Adrenal gland (tissue), 12 donors: Measurements from ENCODE around the gene ATP4A. TPM values are rescaled to one million over a fixed set of nuclear protein-coding genes. Genes with fewer than 3 reads are reported as not detected.

ENCODE experiments used
- DNase-seq, 7 donors: peaks; one replicate each; pipeline ENCODE4 v3.0.0-alpha.2; 2019 to 2020
- H3K27ac ChIP-seq, 5 donors: fragments of 200-600 bp; sonication (generic) in 4 of 5; 1 replicate in 3 of 5; 2 replicates in 2 of 5; pipeline versions ENCODE4 v1.5.1 to v1.8.0; 2016 to 2020; ENCODE audit warnings: mild to moderate bottlenecking in 1 of 5
- H3K27me3 ChIP-seq: fragments of 200-600 bp; 2 replicates; pipeline ENCODE4 v1.8.0; 2021
- H3K36me3 ChIP-seq, 2 donors: fragments of 200-600 bp; replicated peaks in 1 of 2; 1 replicate in 1 of 2; 2 replicates in 1 of 2; pipeline versions ENCODE4 v1.5.1 to v1.8.0; 2018 to 2022
- H3K4me1 ChIP-seq, 2 donors: fragments of 200-600 bp; replicated peaks in 1 of 2; 1 replicate in 1 of 2; 2 replicates in 1 of 2; pipeline versions ENCODE4 v1.5.1 to v1.8.0; 2018 to 2021
- H3K4me3 ChIP-seq, 4 donors: fragments of 200-600 bp; sonication (generic) in 3 of 4; one replicate each; pipeline ENCODE4 v1.5.1; 2016 to 2018
- H3K9me3 ChIP-seq, 3 donors: fragments of 200-600 bp; sonication (generic) in 1 of 3; replicated peaks in 1 of 3; 1 replicate in 2 of 3; 2 replicates in 1 of 3; pipeline versions ENCODE4 v1.5.1 to v1.8.0; 2016 to 2021
- POLR2A ChIP-seq, 2 donors: fragments of 450-650 bp; IDR thresholded peaks; one replicate each; pipeline ENCODE4 v1.6.1; 2017; ENCODE audit warnings: antibody characterized with exemption in 2 of 2, mild to moderate bottlenecking in 2 of 2, moderate library complexity in 1 of 2
- WGBS, 4 donors: extraction: QIAGEN DNeasy Blood & Tissue Kit in 2 of 4; methylation state at CpG; one replicate each; pipeline versions ENCODE4 v1.1.5 to v1.1.7; 2013 to 2017; 5-methylcytosine and 5-hydroxymethylcytosine counted together
- intact Hi-C, 2 donors: fragments of 100-400 bp; cut with DNase I; formaldehyde crosslinking; loops; one replicate each; pipeline versions ENCODE4 v1.14.1 to v1.15.0; 2022 to 2023
- polyA plus RNA-seq, 3 donors: library from polyadenylated mRNA; stranded (reverse); fragments of 200-250 nt in 2 of 3; fragments of 350-450 nt in 1 of 3; fragmentation: Illumina TruSeq in 1 of 3; extraction: RNeasy Lipid Tissue Mini Kit (QIAGEN cat#74804) in 1 of 3; gene quantifications; one replicate each; pipeline ENCODE4 v1.2.3, GENCODE V29; 2013 to 2014
- total RNA-seq, 9 donors: library from RNA; depleted of rRNA in 4 of 9; stranded (reverse); fragments of >200 nt in 4 of 9; fragments of 120-200 nt in 1 of 9; fragmentation: NEBNext Ultra II Directional in 1 of 9; extraction: Animal tissue kit (Norgen Biotek cat#: 25700) in 1 of 9; gene quantifications; one replicate each; pipeline versions ENCODE4 v1.1.0 to v1.2.4, GENCODE V29; 2013 to 2023
- TF ChIP-seq, protein P1 (sequence below), 6 experiments: fragments of 450-650 bp in 4 of 6; fragments of 200-600 bp in 2 of 6; sonication (generic) in 1 of 6; IDR thresholded peaks; 1 replicate in 5 of 6; 2 replicates in 1 of 6; pipeline versions ENCODE4 v1.5.1 to v1.8.0; 2016 to 2021; ENCODE audit warnings: antibody characterized with exemption in 6 of 6, mild to moderate bottlenecking in 2 of 6, moderate library complexity in 1 of 6
- donor health status: healthy with polysubstance abuse.
- donor health status: Bipolar disorder and iron deficiency.
- donor health status: DM: yes; HTN: yes; CAD: no.
- donor health status: DM: no; HTN: no; CAD: no.
- donor health status: DM: no; HTN: no; CAD: no.
- donor health status: DM: yes; HTN: yes; CAD: no.

Gene ATP4A
- total and polyA plus RNA-seq, 12 donors, result 2.2 to 63.5 (median 7.5) TPM

DNA sequence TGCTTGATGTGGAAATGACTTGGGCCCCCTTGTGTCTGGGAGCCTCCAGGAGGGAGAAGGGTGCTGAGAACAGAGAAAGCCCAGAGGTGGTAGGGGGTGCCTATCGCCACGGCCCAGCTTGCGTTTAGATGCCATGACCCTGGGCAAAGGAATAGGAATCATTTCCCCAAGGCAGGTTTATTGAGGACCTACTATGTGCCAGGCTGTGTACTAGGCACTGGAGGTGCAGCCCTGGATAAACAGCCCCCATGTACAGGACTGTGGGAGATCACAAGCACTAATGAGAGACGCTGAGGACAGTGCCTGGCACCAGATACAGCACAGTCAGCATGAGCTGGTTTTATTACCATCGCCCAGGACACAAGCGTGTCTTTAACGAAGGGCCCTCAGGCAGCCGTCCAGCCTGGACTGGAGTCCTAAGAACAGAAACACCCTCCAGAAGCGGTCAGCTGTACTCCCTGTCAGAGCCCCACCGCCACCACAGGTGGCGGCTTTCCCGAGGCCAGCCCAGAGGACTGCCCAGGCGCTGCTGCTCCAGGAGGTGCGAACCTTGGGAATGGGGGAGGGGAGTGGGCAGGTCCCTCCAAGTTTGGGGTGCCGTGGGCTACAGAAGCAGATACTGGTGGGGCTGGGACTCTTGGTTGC lies 13.5 kb downstream of the ATP4A start:
- peak overlapping the region in 1 of 5 donors; percentile 55 for H3K27ac ChIP-seq
- WGBS, 4 donors, result 76 to 80% (median 78%) methylated on average over 6 to 15 of the region's 15 CpGs
- H3K4me1 ChIP-seq, result peaks cover 13 to 18% of the 10 kb centered on the region in 2 donors
- H3K36me3 ChIP-seq, result peaks cover 0 to 9% of the 10 kb centered on the region in 2 donors
- no peaks in the 10 kb centered on the region for H3K27me3 ChIP-seq
- peak in 2 of 7 donors; percentile 61 to 63 for DNase-seq
- TF ChIP-seq, protein P1, sequence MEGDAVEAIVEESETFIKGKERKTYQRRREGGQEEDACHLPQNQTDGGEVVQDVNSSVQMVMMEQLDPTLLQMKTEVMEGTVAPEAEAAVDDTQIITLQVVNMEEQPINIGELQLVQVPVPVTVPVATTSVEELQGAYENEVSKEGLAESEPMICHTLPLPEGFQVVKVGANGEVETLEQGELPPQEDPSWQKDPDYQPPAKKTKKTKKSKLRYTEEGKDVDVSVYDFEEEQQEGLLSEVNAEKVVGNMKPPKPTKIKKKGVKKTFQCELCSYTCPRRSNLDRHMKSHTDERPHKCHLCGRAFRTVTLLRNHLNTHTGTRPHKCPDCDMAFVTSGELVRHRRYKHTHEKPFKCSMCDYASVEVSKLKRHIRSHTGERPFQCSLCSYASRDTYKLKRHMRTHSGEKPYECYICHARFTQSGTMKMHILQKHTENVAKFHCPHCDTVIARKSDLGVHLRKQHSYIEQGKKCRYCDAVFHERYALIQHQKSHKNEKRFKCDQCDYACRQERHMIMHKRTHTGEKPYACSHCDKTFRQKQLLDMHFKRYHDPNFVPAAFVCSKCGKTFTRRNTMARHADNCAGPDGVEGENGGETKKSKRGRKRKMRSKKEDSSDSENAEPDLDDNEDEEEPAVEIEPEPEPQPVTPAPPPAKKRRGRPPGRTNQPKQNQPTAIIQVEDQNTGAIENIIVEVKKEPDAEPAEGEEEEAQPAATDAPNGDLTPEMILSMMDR (IDR thresholded peaks at IDR 0.05), result no peak
- TF ChIP-seq POLR2A (IDR thresholded peaks at IDR 0.05), result no peak
- no peak overlapping the region for H3K4me3 ChIP-seq
- no peaks in the 10 kb centered on the region for H3K9me3 ChIP-seq
- intact Hi-C loops, result loop anchor here (2.0 to 10.0 kb wide), 3 partner anchors 43 to 165 kb away; partner anchors contain the start of gene KMT2B (in 1 of the 2)

DNA sequence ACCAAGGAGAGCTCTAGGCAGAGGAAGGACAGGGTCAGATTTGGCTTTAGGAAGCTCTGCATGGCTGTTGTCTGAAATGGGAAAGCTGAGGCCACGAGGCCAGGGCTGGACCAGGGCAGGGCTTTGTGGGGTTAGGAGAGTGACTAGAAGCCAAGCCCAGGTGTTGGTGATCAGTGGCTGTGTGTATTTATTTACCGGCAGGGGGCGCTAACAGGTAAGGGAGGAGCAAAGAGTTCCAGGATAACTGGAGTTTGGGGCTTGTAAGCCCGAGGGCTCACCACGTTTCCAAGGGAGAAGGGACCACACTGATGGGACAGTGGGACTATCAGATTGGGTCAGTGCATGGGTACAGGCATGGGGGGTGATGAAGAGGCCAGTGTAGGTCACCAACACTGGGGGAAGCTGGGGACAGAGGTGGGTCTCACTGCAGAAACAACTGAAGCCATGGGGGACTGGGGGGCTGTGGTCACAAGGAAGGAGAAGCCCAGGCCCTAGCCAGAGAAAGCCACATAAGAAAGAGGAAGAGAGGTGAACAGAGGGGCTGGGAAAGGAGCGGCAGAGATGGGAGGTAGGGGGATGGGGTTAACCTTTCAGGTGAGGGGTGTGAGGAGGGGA lies 14.2 kb downstream of the ATP4A start:
- intact Hi-C loops, result loop anchor here (2.0 to 10.0 kb wide), 3 partner anchors 44 to 166 kb away; partner anchors contain the start of gene KMT2B (in 1 of the 2)
- H3K27me3 ChIP-seq, result no peaks in the 10 kb centered on the region
- no peak overlapping the region for H3K27ac ChIP-seq
- WGBS, 4 donors, result 19 to 27% (median 21%) methylated on average over 6 of the region's 6 CpGs
- H3K36me3 ChIP-seq, result peaks cover 0 to 9% of the 10 kb centered on the region in 2 donors
- no peak overlapping the region for H3K4me3 ChIP-seq
- H3K9me3 ChIP-seq, result no peaks in the 10 kb centered on the region
- TF ChIP-seq, protein P1 (IDR thresholded peaks at IDR 0.05), result peak; percentile 72 to 89 (median 77)
- no peak for TF ChIP-seq POLR2A (IDR thresholded peaks at IDR 0.05)
- H3K4me1 ChIP-seq, result peaks cover 19 to 23% of the 10 kb centered on the region in 2 donors
- DNase-seq, result peak; percentile 53 to 79 (median 71)

DNA sequence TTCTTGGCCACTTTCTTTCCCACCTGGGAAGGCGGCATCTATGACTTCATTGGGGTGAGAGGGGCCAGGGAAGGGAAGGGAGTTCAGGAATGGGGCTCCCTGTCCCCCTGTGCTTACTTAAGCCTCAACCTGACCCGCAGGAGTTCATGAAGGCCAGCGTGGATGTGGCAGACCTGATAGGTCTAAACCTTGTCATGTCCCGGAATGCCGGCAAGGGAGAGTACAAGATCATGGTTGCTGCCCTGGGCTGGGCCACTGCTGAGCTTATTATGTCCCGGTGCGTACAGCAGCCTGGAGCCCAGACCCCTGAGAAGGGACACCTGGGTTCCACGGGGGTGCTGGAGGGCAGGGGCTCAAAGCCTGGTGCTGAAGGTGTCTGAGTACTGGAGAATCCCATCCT lies 16.9 kb downstream of the ATP4A start:
- peaks cover 11 to 17% of the 10 kb centered on the region in 2 donors for H3K4me1 ChIP-seq
- H3K27me3 ChIP-seq, result no peaks in the 10 kb centered on the region
- intact Hi-C loops, result loop anchor here (5.0 to 10.0 kb wide), 2 partner anchors 51 to 168 kb away; partner anchors contain the start of gene KMT2B (in 1 of the 2)
- H3K27ac ChIP-seq, result no peak overlapping the region
- no peaks in the 10 kb centered on the region for H3K9me3 ChIP-seq
- DNase-seq, result no peak
- H3K36me3 ChIP-seq, result peaks cover 0 to 9% of the 10 kb centered on the region in 2 donors
- H3K4me3 ChIP-seq, result peak overlapping the region in 1 of 4 donors; percentile 86
- 71 to 86% (median 77%) methylated on average over 5 to 8 of the region's 8 CpGs for WGBS, 4 donors
- no peak for TF ChIP-seq POLR2A (IDR thresholded peaks at IDR 0.05)
- TF ChIP-seq, protein P1 (IDR thresholded peaks at IDR 0.05), result no peak

DNA sequence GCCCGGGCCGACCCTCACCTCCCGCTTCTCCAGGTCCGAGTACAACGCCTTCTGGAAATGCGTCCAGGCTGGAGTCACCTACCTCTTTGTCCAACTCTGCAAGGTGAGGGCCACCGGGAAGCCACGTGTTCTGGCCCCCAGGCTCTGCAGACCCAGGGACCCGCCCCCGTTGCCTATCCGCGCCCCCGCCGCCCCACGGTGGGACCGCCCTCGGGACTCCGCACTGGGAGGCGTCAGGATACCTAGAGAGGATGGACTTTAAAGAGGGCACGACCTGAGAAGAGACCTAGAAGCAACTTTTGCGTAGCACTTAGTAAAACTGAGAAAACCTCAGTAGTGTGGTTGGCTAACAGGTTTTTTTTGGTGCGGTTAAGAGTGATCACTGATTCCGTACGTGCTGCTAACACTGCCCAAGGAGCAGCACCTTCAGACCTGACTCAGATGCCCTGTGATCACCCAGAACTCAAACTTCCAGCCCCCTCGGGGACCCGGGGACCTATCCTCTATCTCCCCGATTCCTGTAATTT lies 17.5 kb downstream of the ATP4A start:
- no peaks in the 10 kb centered on the region for H3K9me3 ChIP-seq
- intact Hi-C loops, result loop anchor here (5.0 to 10.0 kb wide), 2 partner anchors 51 to 169 kb away; partner anchors contain the start of gene KMT2B (in 1 of the 2)
- no peak for TF ChIP-seq POLR2A (IDR thresholded peaks at IDR 0.05)
- TF ChIP-seq, protein P1 (IDR thresholded peaks at IDR 0.05), result no peak
- peak overlapping the region in 4 of 5 donors; percentile 50 to 86 (median 72) for H3K27ac ChIP-seq
- peaks cover 11 to 17% of the 10 kb centered on the region in 2 donors for H3K4me1 ChIP-seq
- 2 to 6% (median 4%) methylated on average over 18 to 27 of the region's 27 CpGs for WGBS, 4 donors
- no peaks in the 10 kb centered on the region for H3K27me3 ChIP-seq
- peak in 5 of 7 donors; percentile 37 to 60 (median 49) for DNase-seq
- H3K4me3 ChIP-seq, result peak overlapping the region; percentile 73 to 88 (median 82)
- H3K36me3 ChIP-seq, result peaks cover 0 to 9% of the 10 kb centered on the region in 2 donors
